ENCODE data around the gene EXOSC7.

The EXOSC7 gene

GRCh38 chr3:45029216-45029615, 53.2 kb downstream of the EXOSC7 start:
- CTCF ChIA-PET = no interaction called here
- POLR2A ChIA-PET (ENCODE audit: low non-redundant PET) = no interaction called here
- DNase-seq (ENCODE audit: low spot score) = no peak
- TF ChIP-seq, protein P1, sequence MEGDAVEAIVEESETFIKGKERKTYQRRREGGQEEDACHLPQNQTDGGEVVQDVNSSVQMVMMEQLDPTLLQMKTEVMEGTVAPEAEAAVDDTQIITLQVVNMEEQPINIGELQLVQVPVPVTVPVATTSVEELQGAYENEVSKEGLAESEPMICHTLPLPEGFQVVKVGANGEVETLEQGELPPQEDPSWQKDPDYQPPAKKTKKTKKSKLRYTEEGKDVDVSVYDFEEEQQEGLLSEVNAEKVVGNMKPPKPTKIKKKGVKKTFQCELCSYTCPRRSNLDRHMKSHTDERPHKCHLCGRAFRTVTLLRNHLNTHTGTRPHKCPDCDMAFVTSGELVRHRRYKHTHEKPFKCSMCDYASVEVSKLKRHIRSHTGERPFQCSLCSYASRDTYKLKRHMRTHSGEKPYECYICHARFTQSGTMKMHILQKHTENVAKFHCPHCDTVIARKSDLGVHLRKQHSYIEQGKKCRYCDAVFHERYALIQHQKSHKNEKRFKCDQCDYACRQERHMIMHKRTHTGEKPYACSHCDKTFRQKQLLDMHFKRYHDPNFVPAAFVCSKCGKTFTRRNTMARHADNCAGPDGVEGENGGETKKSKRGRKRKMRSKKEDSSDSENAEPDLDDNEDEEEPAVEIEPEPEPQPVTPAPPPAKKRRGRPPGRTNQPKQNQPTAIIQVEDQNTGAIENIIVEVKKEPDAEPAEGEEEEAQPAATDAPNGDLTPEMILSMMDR (conservative IDR thresholded peaks at IDR 0.05; ENCODE audit: low read depth) = no peak
- H3K27ac ChIP-seq = no peak overlapping the region

GRCh38 chr3:45029661-45030060, 53.6 kb downstream of the EXOSC7 start:
- TF ChIP-seq, protein P1 (conservative IDR thresholded peaks at IDR 0.05; ENCODE audit: low read depth) = no peak
- DNase-seq (ENCODE audit: low spot score) = no peak
- ChIA-PET CTCF (no interaction called here), POLR2A (ENCODE audit: low non-redundant PET) (no interaction called here)
- no peak overlapping the region for H3K27ac ChIP-seq

DNA sequence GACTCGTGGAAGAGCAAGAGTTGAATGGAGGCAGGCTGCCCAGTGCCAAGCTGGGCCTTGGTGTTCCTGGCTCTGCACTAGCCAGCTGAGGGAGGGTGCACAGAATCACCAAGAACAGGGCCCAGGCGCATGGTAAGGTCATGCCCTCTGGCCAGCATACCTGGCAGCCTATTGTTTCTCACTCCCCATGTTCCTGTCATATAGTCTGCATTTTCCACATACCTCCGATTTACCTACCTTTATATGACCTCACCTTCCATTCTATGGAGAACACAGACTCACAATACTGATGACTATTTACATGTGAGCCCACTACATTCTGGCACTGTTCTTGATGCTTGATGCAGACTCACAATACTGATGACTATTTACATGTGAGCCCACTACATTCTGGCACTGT, 55.5 kb downstream of the EXOSC7 start:
- DNase-seq (ENCODE audit: low spot score) = no peak
- ChIA-PET POLR2A (ENCODE audit: low non-redundant PET) (no interaction called here), CTCF (no interaction called here)
- TF ChIP-seq, protein P1 (conservative IDR thresholded peaks at IDR 0.05; ENCODE audit: low read depth) = no peak
- no peak overlapping the region for H3K27ac ChIP-seq

- ChIA-PET CTCF (no interaction called here), POLR2A (ENCODE audit: low non-redundant PET) (no interaction called here)
Observed at GRCh38 chr3:45032113-45032512, 56.1 kb downstream of the EXOSC7 start.

DNA sequence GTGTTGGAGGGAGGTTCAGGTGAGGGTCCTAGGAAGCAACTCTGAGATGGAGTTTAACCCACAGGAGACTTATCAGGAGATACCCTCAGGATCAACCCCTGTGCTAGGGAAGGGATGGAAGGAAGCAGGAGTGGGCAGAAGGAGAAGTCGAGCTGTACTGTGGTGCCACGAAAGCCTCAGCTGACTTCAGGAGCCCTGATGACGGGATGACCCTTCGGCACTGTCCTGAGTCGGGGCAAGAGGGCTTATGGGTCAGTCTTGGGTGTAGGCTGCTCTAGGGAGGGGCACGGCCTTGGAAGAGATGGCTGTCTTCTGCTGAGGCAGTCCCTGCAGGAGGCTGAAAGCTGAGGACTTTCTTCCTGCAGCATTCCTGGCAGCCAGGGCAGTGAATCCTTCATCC, 57.7 kb downstream of the EXOSC7 start:
- H3K27ac ChIP-seq = no peak overlapping the region
- CTCF ChIA-PET = no interaction called here
- TF ChIP-seq, protein P1 (conservative IDR thresholded peaks at IDR 0.05; ENCODE audit: low read depth) = no peak
- POLR2A ChIA-PET (ENCODE audit: low non-redundant PET) = no interaction called here
- DNase-seq (ENCODE audit: low spot score) = no peak

More at GRCh38 chr3:45032113-45032512, 56.1 kb downstream of the EXOSC7 start:
- no peak for DNase-seq (ENCODE audit: low spot score)
- TF ChIP-seq, protein P1 (conservative IDR thresholded peaks at IDR 0.05; ENCODE audit: low read depth) = no peak
- no peak overlapping the region for H3K27ac ChIP-seq

DNA sequence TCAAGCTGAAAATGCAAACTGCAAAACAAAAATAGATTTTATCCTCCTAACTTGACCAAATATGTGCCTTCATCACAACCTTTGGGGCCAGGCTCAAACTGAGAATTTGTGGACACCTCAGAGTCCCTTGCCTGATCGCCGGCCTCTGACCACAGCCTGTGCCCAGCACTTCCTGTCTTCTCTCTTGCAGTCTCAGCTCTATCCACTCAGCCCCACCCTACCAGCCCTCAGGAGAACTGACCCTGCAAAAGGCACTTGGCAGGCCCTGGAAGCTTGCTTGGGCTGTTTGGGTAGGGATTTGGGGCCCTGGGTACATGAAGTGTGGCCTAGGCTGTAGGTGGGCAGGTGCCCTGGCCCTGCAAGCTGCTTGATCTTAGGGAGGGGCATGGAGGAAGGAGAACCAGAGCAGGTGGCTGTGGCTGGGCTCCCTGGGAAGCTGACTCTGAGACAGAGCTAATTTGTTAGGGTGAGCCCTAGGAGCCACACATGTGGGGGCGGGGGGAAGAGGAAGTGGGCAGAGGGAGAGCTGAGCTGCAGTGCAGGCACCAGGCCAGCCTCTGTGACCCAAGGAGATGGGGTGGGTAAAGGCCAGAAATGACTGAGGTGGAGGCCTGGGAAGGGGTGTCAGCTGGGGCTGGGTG, 58.7 kb downstream of the EXOSC7 start:
- TF ChIP-seq, protein P1 (conservative IDR thresholded peaks at IDR 0.05; ENCODE audit: low read depth) = no peak
- POLR2A ChIA-PET (ENCODE audit: low non-redundant PET) = no interaction called here
- H3K27ac ChIP-seq = no peak overlapping the region
- CTCF ChIA-PET = no interaction called here
- DNase-seq (ENCODE audit: low spot score) = no peak

Measured in RWPE1 (cell line).